SH-SY5Y (cell line): ENCODE measurements around the gene CHPF2.

ENCODE experiments used
- GATA2 ChIP-seq: IDR thresholded peaks from 2 replicates; pipeline ENCODE4 v1.6.1; 2011; ENCODE audit warnings: mild to moderate bottlenecking, low read depth, low read length
- GATA3 ChIP-seq: IDR thresholded peaks from 2 replicates; pipeline ENCODE4 v1.6.1; 2011; ENCODE audit warnings: low read depth, mild to moderate bottlenecking, low read length, moderate library complexity

- no peak for TF ChIP-seq GATA2
- no peak for TF ChIP-seq GATA3
Measured at GRCh38 chr7:151249034-151249731, 16.9 kb downstream of the CHPF2 start.
